ENCODE data around the gene PTPRM.

Gene PTPRM

GRCh38 chr18:8286303-8286702, 719.2 kb downstream of the PTPRM start:
- DNase-seq, result no peak
- Histone ChIP-seq H3K36me3 (replicated peaks; ENCODE audit: insufficient read depth, low read length) (no peaks in the 10 kb centered on the region), H3K27me3 (replicated peaks; ENCODE audit: insufficient read depth, low read length) (no peaks in the 10 kb centered on the region), H3K9me2 (replicated peaks; ENCODE audit: insufficient read depth, low read length) (no peaks in the 10 kb centered on the region), H3K4me1 (ENCODE audit: low read length) (no peaks in the 10 kb centered on the region), H4K20me1 (ENCODE audit: insufficient read depth, low read length) (no peaks in the 10 kb centered on the region), H3K4me3 (ENCODE audit: low read length) (no peak overlapping the region), H3K79me2 (ENCODE audit: low read length) (no peaks in the 10 kb centered on the region), H3K27ac (ENCODE audit: low read length) (no peak overlapping the region), H3K4me2 (ENCODE audit: low read depth, low read length) (no peak overlapping the region), H3K9me3 (replicated peaks; ENCODE audit: insufficient read depth, low read length) (no peaks in the 10 kb centered on the region), H3K9ac (ENCODE audit: low read length) (no peak overlapping the region), H3F3A (ENCODE audit: insufficient read depth, low read length) (no peaks in the 10 kb centered on the region), H2AFZ (ENCODE audit: low read length) (no peak overlapping the region)
- TF ChIP-seq EZH2phosphoT487 (IDR thresholded peaks at IDR 0.05; ENCODE audit: low read length) (no peak), CTCF (IDR thresholded peaks at IDR 0.05; ENCODE audit: low read length) (no peak), EZH2 (optimal IDR thresholded peaks at IDR 0.05; ENCODE audit: low read depth, low read length) (no peak)

- no peaks in the 10 kb centered on the region for H3K27me3 ChIP-seq (replicated peaks; ENCODE audit: insufficient read depth, low read length)
- H3K4me1 ChIP-seq (ENCODE audit: low read length), result no peaks in the 10 kb centered on the region
- H4K20me1 ChIP-seq (ENCODE audit: insufficient read depth, low read length), result no peaks in the 10 kb centered on the region
- H3K27ac ChIP-seq (ENCODE audit: low read length), result no peak overlapping the region
- H3K9me3 ChIP-seq (replicated peaks; ENCODE audit: insufficient read depth, low read length), result no peaks in the 10 kb centered on the region
- H3K79me2 ChIP-seq (ENCODE audit: low read length), result no peaks in the 10 kb centered on the region
- no peaks in the 10 kb centered on the region for H3K9me2 ChIP-seq (replicated peaks; ENCODE audit: insufficient read depth, low read length)
- DNase-seq, result no peak
- no peak overlapping the region for H3K4me2 ChIP-seq (ENCODE audit: low read depth, low read length)
- H3F3A ChIP-seq (ENCODE audit: insufficient read depth, low read length), result no peaks in the 10 kb centered on the region
- no peak overlapping the region for H2AFZ ChIP-seq (ENCODE audit: low read length)
- TF ChIP-seq CTCF (IDR thresholded peaks at IDR 0.05; ENCODE audit: low read length) (no peak), EZH2phosphoT487 (IDR thresholded peaks at IDR 0.05; ENCODE audit: low read length) (no peak), EZH2 (optimal IDR thresholded peaks at IDR 0.05; ENCODE audit: low read depth, low read length) (no peak)
- no peak overlapping the region for H3K9ac ChIP-seq (ENCODE audit: low read length)
- H3K36me3 ChIP-seq (replicated peaks; ENCODE audit: insufficient read depth, low read length), result no peaks in the 10 kb centered on the region
- H3K4me3 ChIP-seq (ENCODE audit: low read length), result no peak overlapping the region
Observed at GRCh38 chr18:8287196-8287885, 720.2 kb downstream of the PTPRM start.

- no peak overlapping the region for H3K9ac ChIP-seq (ENCODE audit: low read length)
- H3K27me3 ChIP-seq (replicated peaks; ENCODE audit: insufficient read depth, low read length), result no peaks in the 10 kb centered on the region
- H3K9me2 ChIP-seq (replicated peaks; ENCODE audit: insufficient read depth, low read length), result no peaks in the 10 kb centered on the region
- DNase-seq, result no peak
- no peaks in the 10 kb centered on the region for H3K9me3 ChIP-seq (replicated peaks; ENCODE audit: insufficient read depth, low read length)
- H2AFZ ChIP-seq (ENCODE audit: low read length), result no peak overlapping the region
- H3K4me1 ChIP-seq (ENCODE audit: low read length), result no peaks in the 10 kb centered on the region
- H3K27ac ChIP-seq (ENCODE audit: low read length), result no peak overlapping the region
- no peaks in the 10 kb centered on the region for H4K20me1 ChIP-seq (ENCODE audit: insufficient read depth, low read length)
- H3K36me3 ChIP-seq (replicated peaks; ENCODE audit: insufficient read depth, low read length), result no peaks in the 10 kb centered on the region
- no peaks in the 10 kb centered on the region for H3K79me2 ChIP-seq (ENCODE audit: low read length)
- H3F3A ChIP-seq (ENCODE audit: insufficient read depth, low read length), result no peaks in the 10 kb centered on the region
- H3K4me3 ChIP-seq (ENCODE audit: low read length), result no peak overlapping the region
- no peak overlapping the region for H3K4me2 ChIP-seq (ENCODE audit: low read depth, low read length)
- TF ChIP-seq EZH2 (optimal IDR thresholded peaks at IDR 0.05; ENCODE audit: low read depth, low read length) (no peak), CTCF (IDR thresholded peaks at IDR 0.05; ENCODE audit: low read length) (no peak), EZH2phosphoT487 (IDR thresholded peaks at IDR 0.05; ENCODE audit: low read length) (no peak)
Observed at GRCh38 chr18:8288472-8289195, 721.5 kb downstream of the PTPRM start.
